DOHH2 (cell line): ENCODE measurements around the gene XPOT.

Source experiments
- CTCF ChIP-seq: fragments of 200-600 bp; sonication (generic); IDR thresholded peaks from one replicate; pipeline ENCODE4 v1.5.1; 2014; ENCODE audit warnings: antibody characterized with exemption, mild to moderate bottlenecking, low read depth, low read length; ENCODE audit not compliant: poor library complexity, severe bottlenecking
- EZH2phosphoT487 ChIP-seq: fragments of 200-600 bp; sonication (generic); IDR thresholded peaks from 2 replicates; pipeline ENCODE4 v1.6.1; 2017; ENCODE audit warnings: borderline replicate concordance, mild to moderate bottlenecking, antibody characterized with exemption, low read length, moderate library complexity, mixed read lengths

GRCh38 chr12:64403707-64404469 is at the start of gene XPOT:
- TF ChIP-seq CTCF (no peak), EZH2phosphoT487 (no peak)
